ENCODE measurements around the gene LYZL1. TPM values are rescaled to one million over a fixed set of nuclear protein-coding genes. Genes with fewer than 3 reads are reported as not detected.
"Not testable (repeated sequence)": the region's sequence is repeated elsewhere in the genome, so short reads cannot be mapped to it uniquely, and the experiment has no call there.

Gene LYZL1
- total and polyA plus RNA-seq, 7 donors: not detected

- H3K27ac ChIP-seq: no peak overlapping the region
- no peaks in the 10 kb centered on the region for H3K36me3 ChIP-seq
- DNase-seq: no peak
- peaks cover 0 to 11% (median 9%) of the 10 kb centered on the region in 4 donors for H3K4me1 ChIP-seq
- no peaks in the 10 kb centered on the region for H3K27me3 ChIP-seq
- H3K4me3 ChIP-seq: no peak overlapping the region
- intact Hi-C loops (cut with DNase I): no loop called here
- TF ChIP-seq EP300 (IDR thresholded peaks at IDR 0.05) (no peak), POLR2AphosphoS5 (IDR thresholded peaks at IDR 0.05) (no peak), POLR2A (IDR thresholded peaks at IDR 0.05) (no peak), CTCF (IDR thresholded peaks at IDR 0.05) (no peak)
- H3K9me3 ChIP-seq: no peaks in the 10 kb centered on the region
- 70 to 83% methylated on average over 3 of the region's 3 CpGs for WGBS, 2 donors
Observed at GRCh38 chr10:29306688-29307087, 17.8 kb downstream of the LYZL1 start.

GRCh38 chr10:29308142-29308541, 19.3 kb downstream of the LYZL1 start:
- DNase-seq; intact Hi-C loops (cut with DNase I); H3K9me3 ChIP-seq; H3K4me3 ChIP-seq; H3K36me3 ChIP-seq; H3K27me3 ChIP-seq; H3K27ac ChIP-seq: not testable (repeated sequence)
- 79 to 86% methylated on average over 11 of the region's 11 CpGs for WGBS, 2 donors
- H3K4me1 ChIP-seq: peaks cover 0 to 11% (median 9%) of the 10 kb centered on the region in 4 donors

GRCh38 chr10:29309465-29309864, 20.6 kb downstream of the LYZL1 start:
- intact Hi-C loops (cut with DNase I): no loop called here
- 65 to 82% methylated on average over 3 of the region's 3 CpGs for WGBS, 2 donors
- no peaks in the 10 kb centered on the region for H3K36me3 ChIP-seq
- peaks cover 0 to 5% (median 2%) of the 10 kb centered on the region in 4 donors for H3K4me1 ChIP-seq
- no peaks in the 10 kb centered on the region for H3K27me3 ChIP-seq
- no peak for TF ChIP-seq EP300 (IDR thresholded peaks at IDR 0.05)
- H3K27ac ChIP-seq: no peak overlapping the region
- no peak for DNase-seq
- no peak overlapping the region for H3K4me3 ChIP-seq
- no peaks in the 10 kb centered on the region for H3K9me3 ChIP-seq

GRCh38 chr10:29310463-29310862, 21.6 kb downstream of the LYZL1 start:
- H3K27me3 ChIP-seq; H3K4me1 ChIP-seq; H3K36me3 ChIP-seq; H3K27ac ChIP-seq; intact Hi-C loops (cut with DNase I); H3K9me3 ChIP-seq; DNase-seq; H3K4me3 ChIP-seq: not testable (repeated sequence)
- WGBS, 2 donors: 61 to 75% methylated on average over 7 of the region's 7 CpGs

GRCh38 chr10:29313071-29313470, 24.2 kb downstream of the LYZL1 start:
- DNase-seq: no peak
- no peak overlapping the region for H3K4me3 ChIP-seq
- no peak for TF ChIP-seq POLR2AphosphoS5 (IDR thresholded peaks at IDR 0.05)
- no peak for TF ChIP-seq CTCF (IDR thresholded peaks at IDR 0.05)
- TF ChIP-seq POLR2A (IDR thresholded peaks at IDR 0.05): no peak
- no peaks in the 10 kb centered on the region for H3K36me3 ChIP-seq
- WGBS, 2 donors: 72 to 74% methylated on average over 3 of the region's 3 CpGs
- H3K27ac ChIP-seq: no peak overlapping the region
- no peaks in the 10 kb centered on the region for H3K9me3 ChIP-seq
- intact Hi-C loops (cut with DNase I): no loop called here
- peaks cover 0 to 3% (median 1%) of the 10 kb centered on the region in 4 donors for H3K4me1 ChIP-seq
- H3K27me3 ChIP-seq: no peaks in the 10 kb centered on the region

GRCh38 chr10:29314726-29315125, 25.9 kb downstream of the LYZL1 start:
- 79 to 93% methylated on average over 8 of the region's 8 CpGs for WGBS, 2 donors
- Histone ChIP-seq H3K27ac (no peak overlapping the region), H3K36me3 (no peaks in the 10 kb centered on the region), H3K4me3 (no peak overlapping the region), H3K4me1 (peaks cover 0 to 18% (median 5%) of the 10 kb centered on the region in 4 donors), H3K9me3 (no peaks in the 10 kb centered on the region), H3K27me3 (no peaks in the 10 kb centered on the region)
- intact Hi-C loops (cut with DNase I): no loop called here
- no peak for DNase-seq
- TF ChIP-seq POLR2AphosphoS5 (IDR thresholded peaks at IDR 0.05): no peak

- Histone ChIP-seq H3K27me3 (no peaks in the 10 kb centered on the region), H3K27ac (no peak overlapping the region), H3K9me3 (no peaks in the 10 kb centered on the region), H3K4me1 (peaks cover 0 to 18% (median 5%) of the 10 kb centered on the region in 4 donors), H3K4me3 (no peak overlapping the region), H3K36me3 (no peaks in the 10 kb centered on the region)
- DNase-seq: no peak
- no peak for TF ChIP-seq POLR2AphosphoS5 (IDR thresholded peaks at IDR 0.05)
- TF ChIP-seq CTCF (IDR thresholded peaks at IDR 0.05): no peak
- no peak for TF ChIP-seq EP300 (IDR thresholded peaks at IDR 0.05)
- TF ChIP-seq POLR2A (IDR thresholded peaks at IDR 0.05): no peak
- WGBS, 2 donors: 91 to 92% methylated on average over 5 of the region's 5 CpGs
- intact Hi-C loops (cut with DNase I): no loop called here
Observed at GRCh38 chr10:29315814-29316213, 26.9 kb downstream of the LYZL1 start.
